GM18951 (cell line): ENCODE data around the gene PLXNA2.

Source experiments
- POLR2A ChIP-seq: IDR thresholded peaks from 4 replicates; pipeline ENCODE4 v1.6.1; 2011; ENCODE audit warnings: mild to moderate bottlenecking; ENCODE audit not compliant: insufficient read length, insufficient read depth; ENCODE audit errors: extremely low read depth
- in situ Hi-C: fragments of 300-500 bp; cut with MboI; formaldehyde crosslinking; loops from one replicate; pipeline ENCODE4 v1.12.0; 2022; ENCODE audit warnings: low sequenced_read_pairs, mixed read lengths, inconsistent platforms; ENCODE audit not compliant: unreplicated experiment

PLXNA2 gene

GRCh38 chr1:207998691-207999090, 245.5 kb downstream of the PLXNA2 start:
- TF ChIP-seq POLR2A: no peak
- in situ Hi-C loops: no loop called here

GRCh38 chr1:207997486-207998268, 246.5 kb downstream of the PLXNA2 start:
- no peak for TF ChIP-seq POLR2A
- in situ Hi-C loops: no loop called here

DNA sequence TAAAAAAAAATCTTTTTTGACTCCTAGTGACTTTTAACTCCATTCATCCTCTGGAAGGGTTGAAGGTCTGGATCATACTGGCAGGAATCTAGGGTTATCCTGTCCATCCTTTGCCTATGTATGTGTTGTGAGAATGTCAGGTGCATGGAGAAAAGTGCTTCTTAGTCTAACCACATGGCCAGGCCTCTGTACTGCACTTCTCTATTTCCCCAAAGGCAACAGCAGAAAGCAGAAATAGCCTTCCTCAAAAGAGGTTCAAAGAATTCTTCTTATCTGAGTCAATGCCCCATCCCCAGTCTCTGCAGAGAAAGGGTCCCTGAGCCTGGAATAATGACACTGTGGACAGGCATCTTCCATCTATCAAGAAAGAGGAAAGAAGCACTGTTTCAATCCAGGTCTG, 247.5 kb downstream of the PLXNA2 start:
- in situ Hi-C loops: no loop called here
- no peak for TF ChIP-seq POLR2A

- no peak for TF ChIP-seq POLR2A
- in situ Hi-C loops: no loop called here
Observed at GRCh38 chr1:207995576-207995975, 248.6 kb downstream of the PLXNA2 start.

DNA sequence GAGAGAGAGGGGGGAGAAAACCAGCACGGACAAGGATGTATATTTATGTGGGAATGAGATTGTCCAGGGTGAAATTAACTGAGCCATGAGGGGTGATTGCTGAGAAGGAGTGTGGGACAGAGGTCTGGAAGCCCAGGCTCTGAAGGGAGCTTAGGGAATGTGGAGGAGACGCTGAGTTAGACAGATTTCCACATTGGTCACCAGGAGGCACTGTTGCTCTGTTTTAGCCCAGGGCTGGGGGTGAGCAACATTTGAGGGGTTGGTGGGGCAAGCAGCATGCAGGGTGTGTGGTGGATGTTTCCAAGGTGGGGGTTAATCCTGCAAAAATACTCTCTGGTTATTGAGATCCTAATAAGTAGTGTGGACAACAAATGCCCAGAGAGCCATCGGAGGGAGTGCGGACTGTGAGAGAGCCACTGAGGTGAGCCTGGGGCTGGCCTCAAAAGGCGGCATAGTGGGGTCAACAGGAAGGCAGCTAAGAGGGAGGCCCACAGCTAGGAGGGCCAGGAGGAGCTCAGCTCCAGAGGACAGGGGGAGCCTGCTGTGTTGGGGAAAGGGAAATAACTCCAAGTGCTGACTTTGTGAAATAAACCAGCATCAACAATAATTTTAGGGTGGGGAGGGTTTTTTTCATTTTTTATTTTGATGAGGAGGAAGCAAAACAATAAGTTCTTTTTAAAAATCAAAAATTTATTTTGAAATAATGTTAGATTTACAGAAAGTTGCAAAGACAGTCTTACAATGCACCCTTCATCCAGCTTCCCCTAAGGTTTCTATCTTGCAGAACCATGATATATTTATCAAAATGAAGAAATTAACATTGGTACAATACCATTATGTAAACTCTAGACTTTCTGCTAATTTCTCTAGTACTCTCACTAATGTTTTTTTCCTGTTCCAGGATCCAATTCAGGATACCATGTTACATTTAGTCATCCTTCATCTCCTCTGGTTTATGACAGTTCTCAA, 250.4 kb downstream of the PLXNA2 start:
- in situ Hi-C loops: no loop called here
- no peak for TF ChIP-seq POLR2A

- in situ Hi-C loops: no loop called here
Observed at GRCh38 chr1:207992677-207993236, 251.4 kb downstream of the PLXNA2 start.

DNA sequence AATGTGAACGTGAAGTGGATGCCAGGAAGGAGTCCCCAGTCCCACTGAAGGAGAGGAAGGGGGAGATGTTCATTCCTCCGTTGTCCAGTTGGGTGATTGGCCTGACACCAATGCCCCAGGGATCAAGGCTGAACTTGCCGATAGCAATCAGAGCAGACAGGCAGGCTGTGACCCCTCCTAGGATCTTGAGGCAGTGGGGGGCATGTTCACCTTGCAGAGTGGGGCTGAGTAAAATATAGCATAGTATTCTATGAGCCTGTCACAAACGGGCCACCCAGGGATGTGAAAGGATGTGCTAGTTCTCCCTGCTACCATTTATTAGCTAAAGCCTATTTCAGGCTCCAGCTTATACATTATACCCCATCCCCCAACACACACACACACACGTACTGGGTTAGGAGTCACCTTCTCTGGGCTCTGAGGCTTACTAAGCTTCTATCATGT, 252.6 kb downstream of the PLXNA2 start:
- TF ChIP-seq POLR2A: no peak
- in situ Hi-C loops: no loop called here

More at GRCh38 chr1:207992677-207993236, 251.4 kb downstream of the PLXNA2 start:
- no peak for TF ChIP-seq POLR2A

DNA sequence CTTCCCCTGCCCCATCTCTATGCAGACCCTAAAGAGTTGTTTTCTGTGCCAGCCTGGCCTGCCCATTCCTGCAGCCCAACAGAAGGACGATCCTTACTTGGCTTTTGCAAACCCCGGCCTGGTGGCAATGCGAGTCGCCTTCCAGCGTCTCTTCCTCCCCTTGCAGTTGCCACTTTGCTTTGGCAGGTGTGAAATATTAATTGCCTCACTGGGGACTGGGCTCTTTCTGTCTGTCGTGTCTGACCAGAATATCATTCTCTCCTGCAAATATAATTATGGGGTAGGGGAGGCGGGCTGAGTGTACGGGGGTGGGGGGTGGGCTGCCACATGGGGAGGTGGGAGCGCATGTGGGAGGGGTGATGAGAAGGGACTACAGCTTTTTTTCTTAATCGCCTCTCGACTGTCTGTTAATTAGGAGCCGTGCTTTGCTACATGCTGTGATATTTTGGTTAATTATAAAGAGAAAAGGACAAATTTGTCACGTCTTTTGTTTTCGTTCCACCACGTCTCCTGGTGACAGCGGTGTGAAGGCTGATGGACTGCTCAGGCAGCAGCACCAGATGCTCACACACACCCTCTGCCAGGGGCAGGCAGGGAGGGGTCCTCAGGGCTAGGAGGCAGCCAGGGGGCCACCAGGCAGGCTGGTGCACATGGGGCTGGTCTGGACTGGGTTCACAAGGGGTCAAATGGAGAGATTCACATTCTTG, 253.2 kb downstream of the PLXNA2 start:
- TF ChIP-seq POLR2A: no peak
- in situ Hi-C loops: no loop called here

DNA sequence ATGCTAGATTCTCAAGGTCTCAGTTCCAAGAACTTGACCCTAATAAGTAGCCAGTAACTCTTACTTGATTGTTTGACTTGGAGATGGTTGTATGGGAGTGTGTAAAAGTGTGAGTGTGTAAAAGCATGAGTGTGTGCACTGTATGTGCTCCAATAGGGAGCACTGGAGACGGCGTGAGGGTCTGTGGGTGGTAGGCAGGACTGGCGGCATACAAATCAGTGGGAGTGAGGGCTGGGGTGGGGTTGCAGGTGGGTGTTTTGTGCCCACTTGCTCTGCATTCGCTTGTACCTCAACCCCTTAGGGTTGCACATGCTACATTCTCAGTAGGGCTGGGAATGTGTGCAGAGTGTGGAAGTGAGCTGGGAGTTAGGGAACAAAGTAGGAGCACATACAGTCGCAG, 253.7 kb downstream of the PLXNA2 start:
- no peak for TF ChIP-seq POLR2A
- in situ Hi-C loops: no loop called here

DNA sequence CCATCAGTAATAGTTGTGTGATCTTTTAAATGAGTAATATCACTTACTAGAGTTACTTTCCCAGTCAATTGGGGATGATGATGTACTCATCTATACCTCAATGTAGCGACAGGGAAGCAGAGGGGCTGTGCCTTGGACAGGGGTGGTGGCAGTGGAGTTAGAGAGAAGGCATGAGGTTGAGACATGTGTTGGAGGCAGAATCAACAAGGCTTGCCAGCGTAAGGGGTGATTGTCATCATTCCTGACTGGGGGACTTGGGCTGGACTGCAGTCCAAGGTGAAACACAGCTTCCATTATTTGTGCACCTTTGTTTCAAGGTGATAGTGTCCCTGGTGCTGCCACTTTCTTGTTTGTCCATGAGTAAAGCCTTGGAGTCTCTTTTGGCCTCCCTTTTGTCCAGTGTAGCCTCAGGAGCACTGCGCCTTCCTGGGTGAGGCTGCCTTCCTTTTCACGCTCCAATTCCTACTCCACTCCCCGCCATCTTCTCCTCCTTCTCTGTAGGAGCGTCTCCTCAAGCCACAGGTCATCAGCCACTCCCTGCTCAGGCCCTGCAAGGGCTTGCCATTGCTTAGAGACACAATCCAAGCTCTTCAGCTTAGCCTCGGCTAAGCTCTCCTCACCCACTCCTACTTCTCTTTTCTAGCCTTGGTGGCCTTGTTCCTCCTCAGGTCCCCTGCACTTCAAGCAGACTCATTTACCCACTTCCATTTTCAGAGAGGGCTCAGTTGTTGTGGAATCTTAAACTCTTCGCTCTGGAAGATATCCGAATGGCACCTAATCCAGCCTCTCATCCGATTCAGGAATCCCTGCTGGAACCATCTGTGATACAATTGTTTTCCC, 255.6 kb downstream of the PLXNA2 start:
- in situ Hi-C loops: no loop called here
- TF ChIP-seq POLR2A: no peak

DNA sequence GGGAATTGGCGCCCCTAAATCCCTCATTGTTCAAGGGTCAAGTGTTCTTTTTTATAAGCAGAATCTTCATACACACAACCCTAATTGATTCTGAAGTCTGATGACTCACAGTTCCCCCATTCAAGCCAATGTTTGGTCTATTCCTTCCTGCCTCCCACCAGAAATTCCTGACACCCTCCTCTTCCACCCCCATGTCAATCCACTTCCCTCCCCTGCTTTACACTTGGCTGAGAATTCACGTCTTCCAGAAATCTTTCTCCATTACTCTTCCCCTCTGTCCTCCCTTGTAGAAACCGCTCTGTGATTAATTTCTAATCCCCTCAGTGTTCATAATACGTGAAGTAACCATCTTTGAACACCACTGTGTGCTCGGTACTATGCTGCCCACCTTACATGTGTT, 257.0 kb downstream of the PLXNA2 start:
- no peak for TF ChIP-seq POLR2A
- in situ Hi-C loops: no loop called here

DNA sequence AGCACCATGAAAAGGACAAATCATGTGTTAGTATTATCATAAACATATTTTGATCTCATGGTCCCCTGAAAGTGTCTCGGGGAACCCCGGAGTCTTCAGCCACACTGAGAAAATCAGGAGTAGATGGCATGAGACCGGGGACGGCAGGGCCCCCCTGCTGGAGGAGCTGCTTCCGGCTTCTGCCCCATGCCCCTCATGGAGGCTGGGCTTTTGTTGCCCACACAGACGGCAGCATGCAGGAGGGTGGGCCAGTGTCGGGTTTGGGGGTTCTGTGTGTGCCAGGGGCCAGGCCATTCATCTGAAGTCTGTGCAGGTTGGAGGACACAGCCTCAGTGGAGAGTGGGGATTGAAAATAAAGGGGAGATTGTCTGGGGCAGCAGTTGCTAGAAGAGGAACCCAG, 258.2 kb downstream of the PLXNA2 start:
- in situ Hi-C loops: no loop called here
- no peak for TF ChIP-seq POLR2A
